Endometrial microvascular endothelial cells (primary cell): Measurements from ENCODE around the gene S1PR3. TPM values are rescaled to one million over a fixed set of nuclear protein-coding genes. Genes with fewer than 3 reads are reported as not detected.

ENCODE experiments used
- in situ Hi-C: cut with HindIII; loops from 2 replicates; pipeline ENCODE4 v1.10.0; 2017; ENCODE audit warnings: low sequenced_read_pairs, low pct_unique_long_range_greater_than_20kb; ENCODE audit errors: inconsistent ontology term
- total RNA-seq: library from RNA; depleted of rRNA; stranded (reverse); fragments of >200 nt; gene quantifications from one replicate; pipeline ENCODE4 v1.2.3, GENCODE V29; 2015; ENCODE audit errors: inconsistent ontology term

The S1PR3 gene
- total RNA-seq, 1 donor from 2014 or later, result 16.4 TPM

- in situ Hi-C loops, result no loop called here
Measured at GRCh38 chr9:89002987-89003386, 11.7 kb downstream of the S1PR3 start.

GRCh38 chr9:89005323-89005722 is 14.1 kb downstream of the S1PR3 start:
- in situ Hi-C loops, result no loop called here

- in situ Hi-C loops, result no loop called here
Measured at GRCh38 chr9:89006267-89006666, 15.0 kb downstream of the S1PR3 start.

- in situ Hi-C loops, result no loop called here
Measured at GRCh38 chr9:89006996-89007967, 16.0 kb downstream of the S1PR3 start.

- in situ Hi-C loops, result no loop called here
Measured at GRCh38 chr9:89008055-89008743, 16.9 kb downstream of the S1PR3 start.

- in situ Hi-C loops, result no loop called here
Measured at GRCh38 chr9:89008744-89009545, 17.7 kb downstream of the S1PR3 start.

GRCh38 chr9:89009546-89009840 is 18.2 kb downstream of the S1PR3 start:
- in situ Hi-C loops, result no loop called here

GRCh38 chr9:89010056-89010455 is 18.8 kb downstream of the S1PR3 start:
- in situ Hi-C loops, result no loop called here

GRCh38 chr9:89010526-89011111 is 19.4 kb downstream of the S1PR3 start:
- in situ Hi-C loops, result no loop called here

GRCh38 chr9:89011683-89012082 is 20.4 kb downstream of the S1PR3 start:
- in situ Hi-C loops, result no loop called here

- in situ Hi-C loops, result no loop called here
Measured at GRCh38 chr9:89012294-89013042, 21.2 kb downstream of the S1PR3 start.

- in situ Hi-C loops, result no loop called here
Measured at GRCh38 chr9:89013660-89014059, 22.4 kb downstream of the S1PR3 start.

GRCh38 chr9:89014153-89014552 is 22.9 kb downstream of the S1PR3 start:
- in situ Hi-C loops, result no loop called here

- in situ Hi-C loops, result no loop called here
Measured at GRCh38 chr9:89015336-89015735, 24.1 kb downstream of the S1PR3 start.

- in situ Hi-C loops, result no loop called here
Measured at GRCh38 chr9:89020754-89021153, 29.5 kb downstream of the S1PR3 start.

- in situ Hi-C loops, result no loop called here
Measured at GRCh38 chr9:89021154-89021803, 30.0 kb downstream of the S1PR3 start.

- in situ Hi-C loops, result no loop called here
Measured at GRCh38 chr9:89022001-89022759, 30.9 kb downstream of the S1PR3 start.
